Hindlimb muscle (tissue), 1 donor: ENCODE data around the gene SNAI1. TPM values are rescaled to one million over a fixed set of nuclear protein-coding genes. Genes with fewer than 3 reads are reported as not detected.

ENCODE experiments used
- DNase-seq: peaks from one replicate; pipeline ENCODE4 v3.0.0-alpha.2; 2013
- polyA plus RNA-seq: library from polyadenylated mRNA; unstranded; fragments of 120-200 nt; gene quantifications from one replicate; pipeline ENCODE4 v1.2.1, GENCODE V29; 2013; ENCODE audit not compliant: insufficient read length

Gene SNAI1
- polyA plus RNA-seq, 1 donor = 11.9 TPM

DNA sequence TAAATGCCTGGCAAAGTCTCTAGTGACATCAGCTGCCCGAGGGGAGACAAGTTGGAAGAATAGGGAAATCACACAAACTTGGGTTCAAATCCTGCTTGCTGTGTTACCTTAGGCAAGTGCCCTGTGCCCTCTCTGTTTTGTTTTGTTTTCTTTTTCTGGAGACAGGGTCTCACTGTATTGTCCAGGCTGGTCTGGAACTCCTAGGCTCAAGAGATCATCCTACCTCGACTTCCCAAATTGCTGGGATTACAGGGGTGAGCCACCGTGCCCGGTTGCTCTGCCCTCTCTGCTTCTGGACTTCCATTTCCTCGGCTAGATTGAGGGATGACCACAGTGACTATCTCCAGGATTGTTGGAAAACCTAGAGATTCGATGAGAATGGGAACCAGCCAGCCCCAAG is 55.4 kb downstream of the SNAI1 start:
- no peak for DNase-seq

Other genes starting within 250 kb of the SNAI1 start
- gene SLC9A8, start 170.2 kb upstream of the SNAI1 start, polyA plus RNA-seq = 6.7 TPM
- 6.3 TPM for gene SPATA2, start 67.5 kb upstream of the SNAI1 start, polyA plus RNA-seq
- 43.0 TPM for gene RNF114, start 46.6 kb upstream of the SNAI1 start, polyA plus RNA-seq
- gene UBE2V1, start 130.2 kb downstream of the SNAI1 start, polyA plus RNA-seq = 112 TPM
- gene PEDS1, start 170.7 kb downstream of the SNAI1 start, polyA plus RNA-seq = 26.5 TPM
- gene CEBPB, start 207.8 kb downstream of the SNAI1 start, polyA plus RNA-seq = 9.4 TPM